Activated CD4-positive, alpha-beta T cell treated with anti-CD3 and anti-CD28 coated beads, Interleukin-2, amount 10 ng/mL, durations not matched to agents 7 days and 5 days (primary cell): ENCODE data around the gene GRB2. TPM values are rescaled to one million over a fixed set of nuclear protein-coding genes. Genes with fewer than 3 reads are reported as not detected.
"Not testable (repeated sequence)": the region's sequence is repeated elsewhere in the genome, so short reads cannot be mapped to it uniquely, and the experiment has no call there.

Experiments used
- CTCF ChIA-PET: fragments of 350-600 bp; sonication (Branson Sonifier 250); formaldehyde crosslinking; loops from one replicate; lab custom pipeline; 2021; ENCODE audit warnings: antibody characterized with exemption; lab: Charles Lee
- POLR2A ChIA-PET: fragments of 350-600 bp; sonication (Branson Sonifier 250); formaldehyde crosslinking; loops from one replicate; lab custom pipeline; 2021; ENCODE audit warnings: antibody characterized with exemption; lab: Charles Lee
- DNase-seq: peaks from one replicate; pipeline ENCODE4 v3.0.0-alpha.2; 2020
- H3K27ac Mint-ChIP-seq: one replicate; pipeline ENCODE4 v1.8.0; 2021; ENCODE audit warnings: mild to moderate bottlenecking, moderate library complexity, mixed read lengths
- H3K27me3 Mint-ChIP-seq: one replicate; pipeline ENCODE4 v1.8.0; 2021; ENCODE audit warnings: mixed read lengths
- H3K36me3 Mint-ChIP-seq: one replicate; pipeline ENCODE4 v1.8.0; 2021; ENCODE audit warnings: low read depth, mixed read lengths
- H3K4me1 Mint-ChIP-seq: one replicate; pipeline ENCODE4 v1.8.0; 2021; ENCODE audit warnings: mixed read lengths
- H3K4me3 Mint-ChIP-seq: one replicate; pipeline ENCODE4 v1.8.0; 2021; ENCODE audit warnings: mild to moderate bottlenecking, moderate library complexity, mixed read lengths
- H3K9me3 Mint-ChIP-seq: one replicate; pipeline ENCODE4 v1.8.0; 2021; ENCODE audit warnings: mixed read lengths
- total RNA-seq, 2 experiments: library from RNA; stranded (reverse); gene quantifications; one replicate each; pipeline ENCODE4 v1.2.3, GENCODE V29; 2021

GRB2 gene
- total RNA-seq, 2 experiments from 2014 or later: 136 to 150 TPM

DNA sequence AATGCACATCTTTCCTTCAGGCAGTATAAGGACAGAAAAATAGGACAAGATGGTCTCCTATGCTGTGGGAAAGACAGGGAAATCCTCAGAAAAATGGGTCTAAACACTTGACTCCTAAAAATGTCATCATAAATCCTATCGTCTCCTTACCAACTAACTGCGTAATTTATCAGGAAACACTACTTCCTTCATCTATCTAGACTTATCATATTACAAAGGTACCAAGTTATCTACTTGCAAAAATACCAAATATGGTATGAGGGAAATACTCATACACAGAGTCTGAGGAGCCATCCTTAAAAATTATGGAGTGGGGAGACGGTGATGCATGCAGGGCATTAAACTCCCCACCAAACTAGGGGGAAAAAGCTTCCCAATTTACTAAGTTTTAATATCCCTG is 44.1 kb downstream of the GRB2 start:
- no peak overlapping the region for H3K4me3 Mint-ChIP-seq
- POLR2A ChIA-PET: no interaction called here
- no peaks in the 10 kb centered on the region for H3K9me3 Mint-ChIP-seq
- no peak for DNase-seq
- CTCF ChIA-PET: interaction anchor here (0.6 to 1.3 kb wide), 2 partner anchors 12 to 45 kb away, joined by 3 read pairs; no protein-coding TSS in a partner anchor
- H3K27me3 Mint-ChIP-seq: no peaks in the 10 kb centered on the region
- no peak overlapping the region for H3K27ac Mint-ChIP-seq
- peaks cover 81% of the 10 kb centered on the region for H3K4me1 Mint-ChIP-seq
- peaks cover 24% of the 10 kb centered on the region for H3K36me3 Mint-ChIP-seq

DNA sequence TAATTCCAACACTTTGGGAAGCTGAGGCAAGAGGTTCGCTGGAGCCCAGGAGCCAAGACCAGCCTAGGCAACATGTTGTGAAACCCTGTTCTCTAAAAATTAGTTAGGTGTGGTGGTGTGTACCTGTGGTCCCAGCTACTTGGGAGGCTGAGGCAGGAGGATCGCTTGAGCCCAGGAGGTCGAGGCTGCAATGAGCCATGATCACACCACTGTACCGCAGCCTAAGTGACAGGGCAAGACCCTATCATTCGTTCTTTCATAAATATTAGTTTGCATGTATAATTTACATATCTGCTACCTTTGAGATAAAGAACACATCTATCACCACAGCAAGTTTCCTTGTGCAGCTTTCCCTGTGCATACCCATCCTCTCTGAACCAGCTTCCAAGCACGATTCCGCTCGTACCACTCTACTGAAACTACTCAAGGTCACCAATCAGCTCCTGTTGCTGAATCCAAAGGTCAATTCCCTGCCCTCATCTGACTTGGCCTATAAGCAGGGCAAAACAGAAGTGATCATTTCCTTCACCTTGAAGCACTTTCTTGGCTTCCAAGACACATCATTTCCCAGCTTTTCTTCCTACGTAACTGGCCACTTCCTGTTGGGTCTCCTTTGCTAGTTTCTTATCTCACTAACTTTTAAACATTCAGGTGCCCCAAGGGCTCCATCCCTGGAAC is 49.1 kb downstream of the GRB2 start:
- Mint-ChIP-seq H3K27ac (no peak overlapping the region), H3K4me3 (no peak overlapping the region), H3K36me3 (peaks cover 27% of the 10 kb centered on the region), H3K27me3 (no peaks in the 10 kb centered on the region), H3K4me1 (peaks cover 50% of the 10 kb centered on the region), H3K9me3 (peaks cover 3% of the 10 kb centered on the region)
- ChIA-PET POLR2A (interaction anchor here (0.7 kb wide), 1 partner anchor 58 kb away, joined by 3 read pairs; no protein-coding TSS in a partner anchor), CTCF (interaction anchor here (0.8 to 1.1 kb wide), 2 partner anchors 13 to 24 kb away, joined by 3 read pairs; no protein-coding TSS in a partner anchor)
- no peak for DNase-seq

DNA sequence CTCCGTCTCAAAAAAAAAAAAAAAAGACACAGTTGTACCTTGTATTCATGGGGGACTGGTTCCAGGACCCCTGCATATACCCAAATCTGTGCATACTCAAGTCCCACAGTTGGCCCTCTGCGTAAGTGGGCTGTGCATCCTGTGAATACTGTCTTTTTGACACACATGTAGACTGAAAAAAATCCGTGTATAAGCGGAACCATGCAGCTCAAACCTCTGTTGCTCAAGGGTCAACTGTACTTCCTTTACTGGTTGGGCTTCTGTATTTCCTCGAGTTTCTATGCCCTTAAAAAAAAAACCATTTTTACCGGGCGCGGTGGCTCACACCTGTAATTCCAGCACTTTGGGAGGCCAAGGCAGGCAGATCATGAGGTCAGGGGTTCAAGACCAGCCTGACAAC is 52.3 kb downstream of the GRB2 start:
- Mint-ChIP-seq H3K27ac (no peak overlapping the region), H3K27me3 (no peaks in the 10 kb centered on the region), H3K9me3 (peaks cover 3% of the 10 kb centered on the region), H3K4me1 (peaks cover 55% of the 10 kb centered on the region), H3K4me3 (no peak overlapping the region), H3K36me3 (peaks cover 25% of the 10 kb centered on the region)
- DNase-seq: no peak
- ChIA-PET CTCF (interaction anchor here (0.6 to 0.7 kb wide), 2 partner anchors 85 to 280 kb away, joined by 3 read pairs; no protein-coding TSS in a partner anchor), POLR2A (no interaction called here)

DNA sequence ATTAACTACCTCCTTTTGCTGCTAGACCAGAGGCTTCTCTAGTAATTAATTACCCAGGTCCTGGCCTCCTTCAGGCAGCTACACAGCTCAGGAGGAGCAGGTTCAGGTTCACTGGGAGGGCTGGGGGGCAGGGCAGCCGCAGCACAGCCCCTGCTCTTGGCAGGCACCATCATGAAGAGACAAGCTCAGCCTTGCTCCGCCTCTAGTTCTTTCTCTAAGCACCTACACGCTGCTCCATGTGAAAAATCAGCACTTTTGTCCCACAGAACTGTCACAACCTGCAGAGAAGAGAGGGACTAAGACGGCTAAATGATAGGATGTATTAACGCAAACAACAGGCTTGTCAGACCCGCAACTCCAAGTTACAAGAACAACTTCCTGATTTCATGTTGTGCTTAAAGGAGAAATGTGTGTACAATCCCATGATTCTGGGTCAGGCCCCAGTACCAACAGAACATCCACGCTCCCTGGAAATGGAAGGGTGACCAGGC is 53.4 kb downstream of the GRB2 start:
- Mint-ChIP-seq H3K36me3 (peaks cover 20% of the 10 kb centered on the region), H3K4me3 (no peak overlapping the region), H3K27me3 (no peaks in the 10 kb centered on the region), H3K9me3 (peaks cover 3% of the 10 kb centered on the region), H3K4me1 (peaks cover 60% of the 10 kb centered on the region), H3K27ac (no peak overlapping the region)
- ChIA-PET CTCF (interaction anchor here (0.6 to 0.7 kb wide), 7 partner anchors 10 to 446 kb away, joined by 3 to 5 read pairs (median 3); partner anchors contain the start of gene CDR2L), POLR2A (no interaction called here)
- DNase-seq: no peak

GRCh38 chr17:75350706-75351105 is 54.8 kb downstream of the GRB2 start:
- Mint-ChIP-seq H3K9me3 (peaks cover 3% of the 10 kb centered on the region), H3K4me1 (peaks cover 65% of the 10 kb centered on the region), H3K27me3 (no peaks in the 10 kb centered on the region), H3K36me3 (peaks cover 12% of the 10 kb centered on the region), H3K27ac (no peak overlapping the region), H3K4me3 (no peak overlapping the region)
- CTCF ChIA-PET: interaction anchor here (0.6 to 4.2 kb wide), 6 partner anchors 13 to 579 kb away, joined by 3 to 19 read pairs (median 4); partner anchors contain the start of gene ATP5PD
- POLR2A ChIA-PET: interaction anchor here (0.6 kb wide), 2 partner anchors 18 to 58 kb away, joined by 3 read pairs; no protein-coding TSS in a partner anchor
- DNase-seq: no peak

DNA sequence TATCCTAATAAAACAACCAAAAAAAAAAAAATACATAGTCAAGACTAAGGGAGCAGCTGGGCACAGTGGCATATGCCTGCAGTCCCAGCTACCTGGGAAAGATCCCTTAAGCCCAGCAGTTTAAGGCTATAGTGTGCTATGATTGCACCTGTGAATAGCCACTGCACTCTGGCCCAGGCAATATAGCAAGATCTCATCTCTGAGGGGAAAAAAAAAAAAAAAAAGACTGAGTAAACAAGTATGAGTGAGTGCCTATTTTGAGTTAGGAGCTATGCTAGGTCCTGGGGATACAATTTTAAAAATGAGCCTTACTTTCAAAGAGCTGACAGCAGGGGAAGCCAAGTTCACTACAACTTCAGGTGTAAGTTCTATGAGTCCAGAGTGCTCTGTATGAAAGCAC is 55.4 kb downstream of the GRB2 start:
- H3K36me3 Mint-ChIP-seq: peaks cover 8% of the 10 kb centered on the region
- CTCF ChIA-PET: interaction anchor here (0.6 to 4.2 kb wide), 9 partner anchors 13 to 580 kb away, joined by 3 to 19 read pairs (median 3); partner anchors contain the start of gene ATP5PD
- POLR2A ChIA-PET: interaction anchor here (0.6 kb wide), 1 partner anchor 57 kb away, joined by 3 read pairs; no protein-coding TSS in a partner anchor
- H3K4me3 Mint-ChIP-seq: no peak overlapping the region
- H3K9me3 Mint-ChIP-seq: no peaks in the 10 kb centered on the region
- peaks cover 68% of the 10 kb centered on the region for H3K4me1 Mint-ChIP-seq
- H3K27me3 Mint-ChIP-seq: no peaks in the 10 kb centered on the region
- no peak overlapping the region for H3K27ac Mint-ChIP-seq
- DNase-seq: no peak

GRCh38 chr17:75349589-75349988 is 55.9 kb downstream of the GRB2 start:
- ChIA-PET CTCF (interaction anchor here (0.8 to 4.2 kb wide), 7 partner anchors 12 to 34 kb away, joined by 3 to 19 read pairs (median 3); no protein-coding TSS in a partner anchor), POLR2A (no interaction called here)
- Mint-ChIP-seq H3K4me3 (no peak overlapping the region), H3K4me1 (peaks cover 71% of the 10 kb centered on the region), H3K36me3 (peaks cover 7% of the 10 kb centered on the region), H3K27ac (no peak overlapping the region), H3K27me3 (no peaks in the 10 kb centered on the region), H3K9me3 (no peaks in the 10 kb centered on the region)
- no peak for DNase-seq

- H3K9me3 Mint-ChIP-seq: no peaks in the 10 kb centered on the region
- no peak for DNase-seq
- ChIA-PET POLR2A (no interaction called here), CTCF (interaction anchor here (0.7 to 4.2 kb wide), 6 partner anchors 10 to 77 kb away, joined by 3 to 19 read pairs (median 3); partner anchors contain the start of gene MIF4GD)
- no peak overlapping the region for H3K4me3 Mint-ChIP-seq
- H3K27ac Mint-ChIP-seq: no peak overlapping the region
- peaks cover 7% of the 10 kb centered on the region for H3K36me3 Mint-ChIP-seq
- H3K4me1 Mint-ChIP-seq: peaks cover 79% of the 10 kb centered on the region
- no peaks in the 10 kb centered on the region for H3K27me3 Mint-ChIP-seq
These were observed 57.0 kb downstream of the GRB2 start for GRCh38 chr17:75348386-75349012.

- CTCF ChIA-PET: interaction anchor here (1.7 to 4.2 kb wide), 3 partner anchors 9 to 32 kb away, joined by 3 to 19 read pairs (median 10); no protein-coding TSS in a partner anchor
- Mint-ChIP-seq H3K27me3 (no peaks in the 10 kb centered on the region), H3K27ac (peak overlapping the region; percentile 82), H3K36me3 (peaks cover 7% of the 10 kb centered on the region), H3K9me3 (no peaks in the 10 kb centered on the region), H3K4me1 (peaks cover 89% of the 10 kb centered on the region), H3K4me3 (peak overlapping the region; percentile 65)
- DNase-seq: peak; percentile 14
- POLR2A ChIA-PET: no interaction called here
These were observed 58.6 kb downstream of the GRB2 start for GRCh38 chr17:75346906-75347305.

DNA sequence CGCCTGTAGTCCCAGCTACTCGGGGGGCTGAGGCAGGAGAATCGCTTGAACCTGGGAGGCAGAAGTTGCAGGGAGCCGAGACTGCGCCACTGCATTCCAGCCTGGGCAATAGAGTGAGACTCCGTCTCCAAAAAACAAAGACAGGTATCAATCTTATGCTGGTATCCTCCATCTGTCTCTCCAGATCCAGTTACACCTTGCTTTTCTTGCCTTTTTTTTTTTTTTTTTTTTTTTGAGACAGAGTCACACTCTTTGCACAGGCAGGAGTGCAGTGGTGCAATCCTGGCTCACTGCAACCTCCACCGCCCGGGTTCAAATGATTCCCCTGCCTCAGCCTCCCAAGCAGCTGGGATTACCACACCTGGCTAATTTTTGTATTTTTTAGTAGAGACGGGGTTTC is 59.1 kb downstream of the GRB2 start:
- H3K27ac Mint-ChIP-seq: peak overlapping the region; percentile 82

GRCh38 chr17:75345514-75346167 is 59.8 kb downstream of the GRB2 start:
- Mint-ChIP-seq H3K9me3 (no peaks in the 10 kb centered on the region), H3K36me3 (peaks cover 13% of the 10 kb centered on the region), H3K27me3 (no peaks in the 10 kb centered on the region), H3K27ac (peak overlapping the region; percentile 87), H3K4me3 (peak overlapping the region; percentile 65), H3K4me1 (peaks cover 90% of the 10 kb centered on the region)
- ChIA-PET CTCF (interaction anchor here (0.7 to 1.2 kb wide), 2 partner anchors 13 to 18 kb away, joined by 3 read pairs; no protein-coding TSS in a partner anchor), POLR2A (no interaction called here)
- peak; percentile 68 for DNase-seq

More for the DNA sequence above, 59.1 kb downstream of the GRB2 start:
- peak overlapping the region; percentile 65 for H3K4me3 Mint-ChIP-seq
- H3K27me3 Mint-ChIP-seq, H3K9me3 Mint-ChIP-seq, DNase-seq, POLR2A ChIA-PET: not testable (repeated sequence)
- H3K4me1 Mint-ChIP-seq: peaks cover 93% of the 10 kb centered on the region
- peaks cover 11% of the 10 kb centered on the region for H3K36me3 Mint-ChIP-seq
- CTCF ChIA-PET: interaction anchor here (1.2 kb wide), 1 partner anchor 14 kb away, joined by 3 read pairs; no protein-coding TSS in a partner anchor

DNA sequence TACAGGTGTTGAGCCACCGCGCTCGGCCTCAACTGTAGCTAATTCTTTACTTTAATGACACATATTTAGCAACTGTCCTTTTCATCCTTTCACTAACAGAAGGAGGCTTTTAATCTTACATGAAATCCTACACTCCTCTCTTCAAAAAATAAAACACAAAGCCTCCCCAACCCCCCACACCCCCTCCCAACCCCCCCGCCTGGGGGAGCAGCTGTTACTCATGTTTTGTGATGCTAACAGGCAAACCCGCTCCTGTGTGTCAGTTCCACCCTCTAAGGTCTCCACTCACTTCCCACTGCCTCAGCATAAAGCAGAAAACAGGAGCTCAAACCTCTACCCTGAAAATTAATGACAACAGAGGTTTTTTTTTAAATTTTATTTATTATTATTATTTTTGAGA is 60.8 kb downstream of the GRB2 start:
- no peaks in the 10 kb centered on the region for H3K27me3 Mint-ChIP-seq
- no peak for DNase-seq
- peak overlapping the region; percentile 86 for H3K27ac Mint-ChIP-seq
- CTCF ChIA-PET: interaction anchor here (0.7 to 1.1 kb wide), 2 partner anchors 9 to 22 kb away, joined by 3 read pairs; no protein-coding TSS in a partner anchor
- H3K4me3 Mint-ChIP-seq: no peak overlapping the region
- H3K9me3 Mint-ChIP-seq: no peaks in the 10 kb centered on the region
- H3K4me1 Mint-ChIP-seq: peaks cover 90% of the 10 kb centered on the region
- POLR2A ChIA-PET: no interaction called here
- H3K36me3 Mint-ChIP-seq: peaks cover 18% of the 10 kb centered on the region
